IPS DF 6.9 (cell line): ENCODE data around the gene DDX42.

Source experiments
- DNase-seq: peaks from one replicate; pipeline ENCODE4 v3.0.0-alpha.2; 2013; ENCODE audit warnings: low read depth, low spot score
- H3K27ac ChIP-seq: one replicate; pipeline ENCODE4 v1.5.1; 2013; ENCODE audit warnings: low read length, control low read depth
- H3K27me3 ChIP-seq: 2 replicates; pipeline ENCODE4 v1.6.1; 2013; ENCODE audit warnings: mild to moderate bottlenecking, low read length; ENCODE audit not compliant: control insufficient read depth, insufficient read depth
- H3K36me3 ChIP-seq: 2 replicates; pipeline ENCODE4 v1.6.1; 2013; ENCODE audit warnings: low read length; ENCODE audit not compliant: control insufficient read depth, insufficient read depth
- H3K4me1 ChIP-seq: 2 replicates; pipeline ENCODE4 v1.6.1; 2013; ENCODE audit warnings: low read length; ENCODE audit not compliant: control insufficient read depth, insufficient read depth
- H3K4me3 ChIP-seq: 2 replicates; pipeline ENCODE4 v1.5.1; 2013; ENCODE audit warnings: mild to moderate bottlenecking, low read length
- H3K9me3 ChIP-seq: 2 replicates; pipeline ENCODE4 v1.6.1; 2013; ENCODE audit warnings: low read length, inconsistent platforms; ENCODE audit not compliant: control insufficient read depth, insufficient read depth
- WGBS: extraction: QIAGEN DNeasy Blood & Tissue Kit; methylation state at CpG from one replicate; pipeline ENCODE4 v1.1.7; 2013; ENCODE audit warnings: mixed read lengths, missing lambda C conversion rate; ENCODE audit not compliant: insufficient read length, insufficient coverage; 5-methylcytosine and 5-hydroxymethylcytosine counted together

The DDX42 gene

DNA sequence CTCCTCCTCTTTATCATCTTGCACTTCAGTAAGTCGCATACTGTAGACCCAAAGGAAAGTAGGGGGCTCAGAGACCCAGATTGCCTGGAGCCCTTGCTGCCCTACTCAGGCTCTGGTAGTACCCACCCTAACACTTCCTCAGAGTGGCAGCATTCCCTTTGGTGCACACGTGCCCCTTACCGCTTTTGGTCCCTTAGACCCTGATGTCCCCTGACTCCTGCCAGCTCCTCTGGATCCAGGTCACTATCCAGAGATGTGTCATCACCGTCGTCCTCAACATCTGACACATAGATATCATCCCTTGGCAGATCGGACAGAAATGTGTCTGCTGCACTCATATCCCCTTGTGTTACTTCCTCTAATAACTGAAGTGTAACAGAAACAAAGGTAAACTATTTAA is 47.8 kb downstream of the DDX42 start:
- no peak for DNase-seq
- Histone ChIP-seq H3K4me1 (no peaks in the 10 kb centered on the region), H3K27me3 (no peaks in the 10 kb centered on the region), H3K36me3 (peaks cover 53% of the 10 kb centered on the region), H3K9me3 (no peaks in the 10 kb centered on the region), H3K4me3 (no peak overlapping the region), H3K27ac (no peak overlapping the region)
- no CpG with 5 or more reads among the region's 6 CpGs for WGBS

DNA sequence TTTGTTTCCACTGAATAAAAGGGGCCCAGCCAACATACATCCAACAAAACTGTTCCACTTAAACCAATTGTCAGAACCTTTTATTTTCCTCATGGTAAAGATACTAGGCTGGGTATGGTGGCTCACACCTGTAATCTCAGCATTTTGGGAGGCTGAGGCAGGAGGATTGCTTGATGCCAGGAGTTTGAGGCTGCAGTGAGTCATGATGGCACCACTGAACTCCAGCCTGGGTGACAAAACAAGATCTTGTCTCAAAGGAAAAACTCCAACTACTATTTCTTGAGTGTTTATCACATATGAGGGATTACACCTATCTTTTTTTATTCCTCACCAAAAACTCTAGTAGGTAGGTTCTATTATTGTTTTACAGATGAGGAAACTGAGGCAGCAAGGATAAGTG is 48.6 kb downstream of the DDX42 start:
- Histone ChIP-seq H3K27ac (no peak overlapping the region), H3K4me1 (no peaks in the 10 kb centered on the region), H3K27me3 (no peaks in the 10 kb centered on the region), H3K36me3 (peaks cover 52% of the 10 kb centered on the region), H3K9me3 (no peaks in the 10 kb centered on the region), H3K4me3 (no peak overlapping the region)
- no peak for DNase-seq

DNA sequence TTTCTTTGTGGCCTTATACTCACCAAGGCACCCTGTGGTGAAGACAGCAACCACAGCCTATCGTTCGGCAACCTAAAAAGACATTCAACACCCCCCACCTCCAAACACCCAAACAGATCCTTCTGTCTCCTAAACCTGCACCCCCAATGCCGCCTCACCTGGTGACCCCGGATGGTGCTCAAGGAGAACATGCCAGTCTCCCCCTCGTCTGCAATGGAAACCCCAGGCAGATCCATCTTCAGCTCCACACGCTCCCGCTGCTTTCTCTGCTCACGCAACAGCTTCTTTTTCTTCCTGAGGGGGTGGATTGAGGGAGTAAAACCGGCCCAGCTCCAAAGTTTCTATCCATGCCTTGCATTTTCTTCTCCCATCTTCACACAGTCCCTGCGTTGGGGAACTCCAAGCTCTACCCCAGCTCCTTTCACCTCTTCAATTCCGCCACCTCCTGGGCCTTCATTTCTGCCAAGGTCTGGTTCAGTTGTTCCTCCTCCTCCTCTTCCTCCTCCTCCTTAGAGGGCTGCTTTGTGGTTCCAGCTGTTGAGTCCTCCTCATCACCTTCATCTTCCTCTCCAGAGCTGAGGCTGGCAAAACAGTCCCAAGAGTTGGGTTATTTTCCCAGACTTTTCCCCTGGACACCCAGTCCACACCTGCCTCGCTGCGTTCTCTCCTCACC is 49.8 kb downstream of the DDX42 start:
- Histone ChIP-seq H3K36me3 (peaks cover 39% of the 10 kb centered on the region), H3K27ac (no peak overlapping the region), H3K4me1 (no peaks in the 10 kb centered on the region), H3K9me3 (no peaks in the 10 kb centered on the region), H3K4me3 (no peak overlapping the region), H3K27me3 (no peaks in the 10 kb centered on the region)
- no CpG with 5 or more reads among the region's 13 CpGs for WGBS
- no peak for DNase-seq

DNA sequence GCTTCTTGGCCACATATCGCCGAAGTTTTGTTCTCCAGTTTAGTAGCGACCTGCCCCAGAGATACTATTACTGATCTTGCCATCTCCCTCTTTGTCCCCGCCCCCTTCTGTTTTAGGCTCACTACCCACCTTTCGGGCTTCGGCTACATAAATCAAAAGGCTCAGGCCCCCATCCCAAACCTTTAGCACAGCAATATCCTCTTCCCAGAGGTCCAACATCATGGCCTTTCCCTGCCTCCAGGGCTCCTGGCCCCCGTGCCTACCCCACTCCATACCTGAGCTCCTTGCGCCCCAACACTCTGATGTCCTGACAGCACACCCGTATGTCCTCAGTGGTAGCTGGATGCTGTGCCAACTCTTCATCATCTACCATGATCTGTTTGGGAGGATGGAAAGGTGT is 50.4 kb downstream of the DDX42 start:
- WGBS, result no CpG with 5 or more reads among the region's 9 CpGs
- peaks cover 38% of the 10 kb centered on the region for H3K36me3 ChIP-seq
- H3K4me1 ChIP-seq, result no peaks in the 10 kb centered on the region
- DNase-seq, result no peak
- no peak overlapping the region for H3K4me3 ChIP-seq
- no peak overlapping the region for H3K27ac ChIP-seq
- no peaks in the 10 kb centered on the region for H3K27me3 ChIP-seq
- no peaks in the 10 kb centered on the region for H3K9me3 ChIP-seq

DNA sequence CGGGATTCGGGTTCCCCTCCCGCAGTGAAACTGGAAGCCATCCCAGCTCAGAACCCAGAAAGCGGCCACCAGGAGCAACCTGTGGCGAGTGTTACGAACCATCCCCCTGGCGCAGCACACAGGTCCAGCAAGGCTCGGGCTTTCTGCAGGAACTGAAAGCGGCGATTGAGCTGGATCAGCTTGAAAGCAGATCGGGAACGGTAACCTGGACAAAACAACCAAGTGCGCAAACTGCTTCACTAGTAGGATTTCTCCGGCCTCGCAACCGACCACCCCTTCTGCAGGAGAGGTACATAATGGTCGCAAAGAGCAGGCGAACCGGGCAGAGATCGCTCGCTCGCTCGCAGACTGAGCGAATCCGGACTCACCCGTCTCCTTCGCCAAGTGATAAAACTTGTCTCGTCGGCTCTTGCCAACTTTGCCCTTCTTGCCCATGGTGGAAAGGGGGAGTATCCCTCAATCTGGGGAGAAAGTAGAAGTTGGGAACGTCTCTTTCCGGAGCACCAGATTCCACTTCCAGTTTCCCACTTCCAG is 52.6 kb downstream of the DDX42 start:
- Histone ChIP-seq H3K27ac (no peak overlapping the region), H3K4me3 (peak overlapping the region; percentile 89), H3K4me1 (no peaks in the 10 kb centered on the region), H3K27me3 (no peaks in the 10 kb centered on the region), H3K9me3 (no peaks in the 10 kb centered on the region), H3K36me3 (peaks cover 46% of the 10 kb centered on the region)
- WGBS, result no CpG with 5 or more reads among the region's 31 CpGs
- DNase-seq, result no peak

DNA sequence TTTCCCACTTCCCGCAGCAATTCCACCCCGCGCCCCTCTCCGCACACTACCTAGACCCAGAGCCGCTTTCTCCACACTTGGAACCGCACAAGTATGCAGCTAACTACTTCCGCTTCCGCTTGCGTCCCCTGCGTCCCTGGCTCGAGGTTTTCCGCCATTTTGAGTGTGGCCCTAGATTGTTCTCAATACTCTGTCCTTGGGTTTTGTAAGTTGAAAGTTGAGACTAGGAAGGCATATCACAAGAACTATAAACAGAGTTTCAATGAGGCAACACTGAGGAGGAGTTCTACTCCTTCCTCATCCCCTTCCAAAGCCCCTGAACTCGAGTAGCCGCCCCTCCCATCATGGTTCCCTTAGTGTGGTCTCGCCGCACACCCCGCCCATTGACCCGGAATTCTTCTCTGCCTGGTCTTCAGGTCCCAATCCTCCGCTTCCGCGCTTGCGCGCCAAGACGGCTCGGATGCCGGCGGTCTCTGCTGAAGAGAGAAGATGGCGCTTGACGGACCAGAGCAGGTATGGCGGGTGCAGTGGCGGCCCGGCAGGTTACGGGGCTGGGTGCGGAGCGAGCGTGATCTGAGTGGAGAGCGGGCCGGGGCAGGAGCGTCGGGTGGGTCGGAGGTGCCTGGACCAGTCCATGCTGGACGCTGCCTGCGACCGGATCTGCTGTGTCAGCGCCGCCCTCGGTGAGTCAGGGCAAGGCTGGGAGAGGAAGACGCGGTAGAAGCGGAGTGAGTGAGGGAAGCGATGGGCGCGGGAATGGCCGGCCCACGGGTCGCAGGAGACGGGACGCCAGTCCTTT is 53.2 kb downstream of the DDX42 start, which contains the start of the genes FTSJ3 and PSMC5:
TSS of gene FTSJ3 (minus strand) at position 662 of the 799 bp plus-strand sequence. CDS start 761 bp downstream, outside the sequence.
TSS of gene PSMC5 (plus strand) at position 430 of the 799 bp plus-strand sequence. CDS start at position 490, 60 bp downstream.
- no peaks in the 10 kb centered on the region for H3K4me1 ChIP-seq
- peak within 1 kb of the TSS; percentile 89 for H3K4me3 ChIP-seq
- DNase-seq, result peak; percentile 87
- WGBS, result no CpG with 5 or more reads among the region's 58 CpGs
- H3K27ac ChIP-seq, result no peak within 1 kb of the TSS
- no peaks in the 10 kb centered on the region for H3K27me3 ChIP-seq
- no peaks in the 10 kb centered on the region for H3K9me3 ChIP-seq
- H3K36me3 ChIP-seq, result peaks cover 49% of the 10 kb centered on the region

DNA sequence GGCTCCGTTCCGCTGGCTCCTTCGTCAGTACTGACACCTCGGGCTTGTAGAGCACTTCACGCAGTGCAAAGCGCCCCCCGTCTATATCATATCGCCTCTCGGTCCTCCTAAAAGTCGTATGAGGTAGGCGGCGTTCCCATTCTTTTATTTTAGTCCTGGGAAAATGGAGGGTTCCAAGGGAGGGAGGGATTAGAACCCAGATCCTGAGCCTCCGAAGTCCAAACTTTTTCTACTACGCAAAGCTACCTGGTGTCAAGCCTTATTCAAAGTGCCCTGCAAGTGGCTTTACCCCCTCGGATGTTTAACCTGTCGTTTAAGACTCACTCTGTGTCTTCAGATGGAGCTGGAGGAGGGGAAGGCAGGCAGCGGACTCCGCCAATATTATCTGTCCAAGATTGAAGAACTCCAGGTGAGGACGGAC is 53.8 kb downstream of the DDX42 start:
- Histone ChIP-seq H3K27ac (no peak overlapping the region), H3K4me3 (peak overlapping the region; percentile 89), H3K27me3 (no peaks in the 10 kb centered on the region), H3K9me3 (no peaks in the 10 kb centered on the region), H3K4me1 (no peaks in the 10 kb centered on the region), H3K36me3 (peaks cover 54% of the 10 kb centered on the region)
- no CpG with 5 or more reads among the region's 19 CpGs for WGBS
- DNase-seq, result no peak

DNA sequence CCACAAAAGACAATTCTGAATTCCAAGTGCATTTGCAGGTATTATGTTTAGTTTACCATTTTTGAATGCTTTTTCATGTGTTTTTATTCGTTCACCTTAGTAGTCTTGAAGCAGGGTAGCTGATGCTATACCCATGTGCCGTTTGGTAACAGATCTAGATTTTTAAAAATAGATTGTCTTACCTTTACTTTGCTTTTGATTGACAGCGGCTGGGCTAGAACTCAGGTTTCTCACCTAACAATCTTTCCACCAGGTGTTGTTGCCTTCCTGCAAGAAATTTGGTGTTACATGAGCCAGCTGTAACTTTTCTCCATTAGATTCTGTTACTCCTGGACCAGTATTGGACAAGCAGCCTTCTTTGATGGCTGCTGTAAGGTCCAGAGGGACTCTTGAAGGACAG is 55.0 kb downstream of the DDX42 start:
- WGBS, result no CpG with 5 or more reads among the region's 3 CpGs
- Histone ChIP-seq H3K27me3 (no peaks in the 10 kb centered on the region), H3K4me1 (no peaks in the 10 kb centered on the region), H3K9me3 (no peaks in the 10 kb centered on the region), H3K4me3 (no peak overlapping the region), H3K27ac (no peak overlapping the region), H3K36me3 (peaks cover 58% of the 10 kb centered on the region)
- no peak for DNase-seq

DNA sequence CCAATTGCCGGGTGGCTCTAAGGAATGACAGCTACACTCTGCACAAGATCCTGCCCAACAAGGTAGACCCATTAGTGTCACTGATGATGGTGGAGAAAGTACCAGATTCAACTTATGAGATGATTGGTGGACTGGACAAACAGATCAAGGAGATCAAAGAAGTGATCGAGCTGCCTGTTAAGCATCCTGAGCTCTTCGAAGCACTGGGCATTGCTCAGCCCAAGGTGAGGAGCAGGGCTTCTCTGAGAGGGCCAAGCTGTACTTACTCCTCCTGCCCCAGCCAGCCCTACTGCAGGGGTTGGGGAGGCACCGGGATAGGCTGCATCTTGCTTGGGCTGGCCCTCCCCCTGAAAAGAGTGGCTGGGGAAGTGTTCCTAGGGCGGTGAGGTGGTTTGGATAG is 56.3 kb downstream of the DDX42 start:
- no CpG with 5 or more reads among the region's 5 CpGs for WGBS
- no peak overlapping the region for H3K4me3 ChIP-seq
- H3K4me1 ChIP-seq, result no peaks in the 10 kb centered on the region
- no peaks in the 10 kb centered on the region for H3K27me3 ChIP-seq
- H3K36me3 ChIP-seq, result peaks cover 52% of the 10 kb centered on the region
- no peak overlapping the region for H3K27ac ChIP-seq
- H3K9me3 ChIP-seq, result no peaks in the 10 kb centered on the region
- no peak for DNase-seq

DNA sequence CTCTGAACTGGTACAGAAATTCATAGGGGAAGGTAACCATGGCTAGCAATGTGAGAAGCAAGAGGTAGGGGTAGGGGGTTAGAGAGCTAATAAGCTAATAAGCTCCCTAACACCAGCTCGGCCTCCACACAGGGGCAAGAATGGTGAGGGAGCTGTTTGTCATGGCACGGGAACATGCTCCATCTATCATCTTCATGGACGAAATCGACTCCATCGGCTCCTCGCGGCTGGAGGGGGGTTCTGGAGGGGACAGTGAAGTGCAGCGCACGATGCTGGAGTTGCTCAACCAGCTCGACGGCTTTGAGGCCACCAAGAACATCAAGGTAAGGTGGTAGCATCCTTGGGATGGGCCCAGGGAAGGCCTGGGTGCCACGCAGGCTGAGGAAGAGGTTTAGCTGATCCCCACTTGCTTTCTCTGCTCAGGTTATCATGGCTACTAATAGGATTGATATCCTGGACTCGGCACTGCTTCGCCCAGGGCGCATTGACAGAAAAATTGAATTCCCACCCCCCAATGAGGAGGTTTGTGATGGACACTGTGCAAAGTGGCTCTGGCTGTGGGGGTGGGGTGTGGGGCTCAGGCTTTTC is 57.0 kb downstream of the DDX42 start:
- no peak overlapping the region for H3K4me3 ChIP-seq
- no peaks in the 10 kb centered on the region for H3K4me1 ChIP-seq
- WGBS, result no CpG with 5 or more reads among the region's 15 CpGs
- peaks cover 50% of the 10 kb centered on the region for H3K36me3 ChIP-seq
- H3K27me3 ChIP-seq, result no peaks in the 10 kb centered on the region
- DNase-seq, result no peak
- no peaks in the 10 kb centered on the region for H3K9me3 ChIP-seq
- no peak overlapping the region for H3K27ac ChIP-seq
